ENCODE measurements around the gene IPO8.

The IPO8 gene

DNA sequence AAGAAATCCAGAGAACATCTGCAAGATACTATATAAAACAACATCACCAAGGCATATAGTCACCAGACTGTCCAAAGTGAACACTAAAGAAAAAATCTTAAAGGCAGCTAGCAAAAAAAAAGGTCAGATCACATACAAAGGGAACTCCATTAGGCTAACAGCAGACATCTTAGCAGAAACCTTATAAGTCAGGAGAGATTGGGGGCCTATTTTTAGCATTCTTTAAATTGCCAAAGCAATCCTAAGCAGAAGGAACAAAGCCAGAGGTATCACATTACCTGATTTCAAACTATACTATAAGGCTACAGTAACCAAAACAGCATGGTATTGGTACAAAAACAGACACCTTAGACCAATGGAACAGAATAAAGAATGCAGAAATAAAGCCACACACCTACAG, 92.5 kb downstream of the IPO8 start:
- Histone ChIP-seq H3K4me1 (no peaks in the 10 kb centered on the region), H3K9me3 (ENCODE audit: control insufficient read depth, low read length) (no peaks in the 10 kb centered on the region), H3K9ac (no peak overlapping the region), H3K27ac (no peak overlapping the region), H3K4me2 (ENCODE audit: low read length) (no peak overlapping the region), H3K27me3 (ENCODE audit: control insufficient read depth, insufficient read depth, low read length) (no peaks in the 10 kb centered on the region), H3K4me3 (ENCODE audit: low read depth, low read length) (no peak overlapping the region), H3K79me2 (no peaks in the 10 kb centered on the region), H3K36me3 (ENCODE audit: control insufficient read depth, insufficient read depth, low read length) (no peaks in the 10 kb centered on the region), H2AFZ (no peak overlapping the region)
- TF ChIP-seq, protein P1, sequence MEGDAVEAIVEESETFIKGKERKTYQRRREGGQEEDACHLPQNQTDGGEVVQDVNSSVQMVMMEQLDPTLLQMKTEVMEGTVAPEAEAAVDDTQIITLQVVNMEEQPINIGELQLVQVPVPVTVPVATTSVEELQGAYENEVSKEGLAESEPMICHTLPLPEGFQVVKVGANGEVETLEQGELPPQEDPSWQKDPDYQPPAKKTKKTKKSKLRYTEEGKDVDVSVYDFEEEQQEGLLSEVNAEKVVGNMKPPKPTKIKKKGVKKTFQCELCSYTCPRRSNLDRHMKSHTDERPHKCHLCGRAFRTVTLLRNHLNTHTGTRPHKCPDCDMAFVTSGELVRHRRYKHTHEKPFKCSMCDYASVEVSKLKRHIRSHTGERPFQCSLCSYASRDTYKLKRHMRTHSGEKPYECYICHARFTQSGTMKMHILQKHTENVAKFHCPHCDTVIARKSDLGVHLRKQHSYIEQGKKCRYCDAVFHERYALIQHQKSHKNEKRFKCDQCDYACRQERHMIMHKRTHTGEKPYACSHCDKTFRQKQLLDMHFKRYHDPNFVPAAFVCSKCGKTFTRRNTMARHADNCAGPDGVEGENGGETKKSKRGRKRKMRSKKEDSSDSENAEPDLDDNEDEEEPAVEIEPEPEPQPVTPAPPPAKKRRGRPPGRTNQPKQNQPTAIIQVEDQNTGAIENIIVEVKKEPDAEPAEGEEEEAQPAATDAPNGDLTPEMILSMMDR (IDR thresholded peaks at IDR 0.05): no peak

DNA sequence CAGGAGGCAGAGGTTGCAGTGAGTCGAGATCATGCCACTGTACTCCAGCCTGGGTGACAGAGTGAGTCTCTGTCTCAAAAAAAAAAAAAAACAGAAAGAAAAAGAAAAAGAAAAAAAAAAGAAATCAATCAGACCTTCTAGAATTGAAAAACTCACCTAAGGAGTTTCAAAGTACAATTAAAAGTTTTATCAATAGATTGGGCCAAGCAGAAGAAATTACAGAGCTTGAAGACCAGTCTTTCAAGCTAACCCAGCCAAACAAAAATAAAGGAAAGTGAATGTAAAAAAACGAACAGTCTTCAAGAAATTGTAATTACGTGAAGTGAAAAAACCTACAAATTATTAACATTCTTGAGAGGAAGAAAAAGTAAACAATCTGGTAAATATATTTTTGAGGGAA, 93.0 kb downstream of the IPO8 start:
- no peak overlapping the region for H3K9ac ChIP-seq
- H3K27ac ChIP-seq: no peak overlapping the region
- H3K4me3 ChIP-seq (ENCODE audit: low read depth, low read length): no peak overlapping the region
- H3K79me2 ChIP-seq: no peaks in the 10 kb centered on the region
- no peaks in the 10 kb centered on the region for H3K27me3 ChIP-seq (ENCODE audit: control insufficient read depth, insufficient read depth, low read length)
- H3K4me2 ChIP-seq (ENCODE audit: low read length): no peak overlapping the region
- H3K9me3 ChIP-seq (ENCODE audit: control insufficient read depth, low read length): no peaks in the 10 kb centered on the region
- TF ChIP-seq, protein P1 (IDR thresholded peaks at IDR 0.05): no peak
- H3K36me3 ChIP-seq (ENCODE audit: control insufficient read depth, insufficient read depth, low read length): no peaks in the 10 kb centered on the region
- no peaks in the 10 kb centered on the region for H3K4me1 ChIP-seq
- H2AFZ ChIP-seq: no peak overlapping the region

DNA sequence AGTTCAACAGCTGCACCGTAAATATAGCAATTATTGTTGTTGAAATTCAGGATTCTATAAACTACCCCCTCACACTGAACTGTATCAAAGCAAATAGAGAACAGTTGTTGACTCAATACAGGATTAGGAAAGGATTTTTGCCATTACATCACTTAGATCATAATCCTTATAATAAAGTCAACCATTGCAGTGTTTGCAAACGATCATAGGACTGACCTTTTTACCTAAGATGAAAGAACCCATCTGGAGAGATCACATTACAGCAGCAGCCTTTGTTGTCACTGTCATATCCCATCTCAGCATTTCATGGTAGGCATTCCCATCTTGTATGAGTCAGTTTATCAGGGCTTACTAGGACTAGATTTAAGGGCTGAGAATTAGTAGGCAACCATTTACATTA, 96.1 kb downstream of the IPO8 start:
- Histone ChIP-seq H3K4me2 (ENCODE audit: low read length) (no peak overlapping the region), H2AFZ (no peak overlapping the region), H3K9ac (no peak overlapping the region), H3K27ac (no peak overlapping the region), H3K27me3 (ENCODE audit: control insufficient read depth, insufficient read depth, low read length) (no peaks in the 10 kb centered on the region), H3K4me1 (no peaks in the 10 kb centered on the region), H3K79me2 (no peaks in the 10 kb centered on the region), H3K36me3 (ENCODE audit: control insufficient read depth, insufficient read depth, low read length) (no peaks in the 10 kb centered on the region), H3K9me3 (ENCODE audit: control insufficient read depth, low read length) (no peaks in the 10 kb centered on the region), H3K4me3 (ENCODE audit: low read depth, low read length) (no peak overlapping the region)
- TF ChIP-seq, protein P1 (IDR thresholded peaks at IDR 0.05): no peak

DNA sequence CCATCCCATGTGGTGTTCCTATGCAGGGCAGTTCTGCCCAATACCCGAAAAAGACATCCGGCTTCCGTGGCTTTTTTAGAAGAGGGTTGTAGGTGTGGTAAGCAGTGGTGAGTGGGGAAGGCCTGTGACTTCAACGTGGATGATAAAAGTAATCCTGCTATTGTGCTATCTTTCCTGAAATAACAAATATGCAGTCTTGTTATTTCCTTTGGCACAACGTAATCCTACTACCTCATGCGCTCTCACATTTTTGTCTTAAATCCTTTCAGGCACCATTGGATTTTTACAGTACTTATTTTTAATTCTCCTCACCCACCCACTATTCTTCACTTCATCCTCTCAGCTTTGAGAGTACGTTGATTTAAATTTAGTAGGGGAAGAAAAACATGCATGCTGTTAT, 96.8 kb downstream of the IPO8 start:
- no peaks in the 10 kb centered on the region for H3K4me1 ChIP-seq
- H3K27me3 ChIP-seq (ENCODE audit: control insufficient read depth, insufficient read depth, low read length): no peaks in the 10 kb centered on the region
- no peak overlapping the region for H3K4me3 ChIP-seq (ENCODE audit: low read depth, low read length)
- H3K79me2 ChIP-seq: no peaks in the 10 kb centered on the region
- H3K9me3 ChIP-seq (ENCODE audit: control insufficient read depth, low read length): no peaks in the 10 kb centered on the region
- H3K27ac ChIP-seq: no peak overlapping the region
- no peak overlapping the region for H2AFZ ChIP-seq
- no peak overlapping the region for H3K4me2 ChIP-seq (ENCODE audit: low read length)
- TF ChIP-seq, protein P1 (IDR thresholded peaks at IDR 0.05): no peak
- H3K36me3 ChIP-seq (ENCODE audit: control insufficient read depth, insufficient read depth, low read length): no peaks in the 10 kb centered on the region
- no peak overlapping the region for H3K9ac ChIP-seq

DNA sequence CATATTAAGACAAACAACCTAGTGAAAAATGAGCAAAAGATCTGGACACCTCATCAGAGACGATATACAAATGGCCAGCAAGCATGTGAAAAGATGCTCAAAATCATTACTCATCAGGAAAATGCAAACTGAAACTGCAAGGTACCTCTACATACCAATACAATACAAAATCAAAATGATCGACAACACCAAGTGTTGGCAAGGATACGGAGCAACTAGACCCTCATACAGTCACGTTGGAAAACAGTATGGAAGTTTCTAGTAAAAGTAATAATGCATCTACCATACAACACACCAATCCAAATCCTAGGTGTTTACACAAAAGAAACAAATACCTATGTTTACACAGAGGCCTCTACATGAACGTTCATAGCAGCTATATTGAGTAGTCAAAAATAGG, 99.9 kb downstream of the IPO8 start:
- no peak overlapping the region for H2AFZ ChIP-seq
- no peaks in the 10 kb centered on the region for H3K4me1 ChIP-seq
- no peaks in the 10 kb centered on the region for H3K9me3 ChIP-seq (ENCODE audit: control insufficient read depth, low read length)
- H3K79me2 ChIP-seq: no peaks in the 10 kb centered on the region
- H3K4me3 ChIP-seq (ENCODE audit: low read depth, low read length): no peak overlapping the region
- TF ChIP-seq, protein P1 (IDR thresholded peaks at IDR 0.05): no peak
- no peak overlapping the region for H3K27ac ChIP-seq
- H3K9ac ChIP-seq: no peak overlapping the region
- no peaks in the 10 kb centered on the region for H3K36me3 ChIP-seq (ENCODE audit: control insufficient read depth, insufficient read depth, low read length)
- no peaks in the 10 kb centered on the region for H3K27me3 ChIP-seq (ENCODE audit: control insufficient read depth, insufficient read depth, low read length)
- no peak overlapping the region for H3K4me2 ChIP-seq (ENCODE audit: low read length)
